Astrocyte of the spinal cord (primary cell): Measurements from ENCODE around the gene IQCH.
A peak's percentile ranks its signal among the peaks of the same experiment; 100 is the strongest.

Experiments
- DNase-seq: peaks from one replicate; pipeline ENCODE4 v3.0.0; 2011; ENCODE audit warnings: low read depth, low spot score
- H3K4me3 ChIP-seq: 2 replicates; pipeline ENCODE4 v1.5.1; 2011; ENCODE audit warnings: low read depth, mild to moderate bottlenecking, low read length, moderate library complexity
- CTCF ChIP-seq: IDR thresholded peaks from 2 replicates; pipeline ENCODE4 v1.5.1; 2012; ENCODE audit warnings: low read depth, mild to moderate bottlenecking, low read length, inconsistent platforms
- in situ Hi-C: cut with HindIII; loops from 2 replicates; pipeline ENCODE4 v1.10.0; 2017; ENCODE audit warnings: low sequenced_read_pairs

IQCH gene

GRCh38 chr15:67521029-67521782 is 266.6 kb downstream of the IQCH start, which contains the start of gene C15orf61:
Gene C15orf61, plus strand, starts transcription at chr15:67521131. Its CDS starts 118 bp downstream, at chr15:67521249.
- peak; percentile 72 for DNase-seq

GRCh38 chr15:67521783-67522568 is 267.4 kb downstream of the IQCH start:
- peak; percentile 45 for DNase-seq

More at GRCh38 chr15:67521029-67521782, 266.6 kb downstream of the IQCH start, which contains the start of gene C15orf61:
- peak within 1 kb of the TSS; percentile 83 for H3K4me3 ChIP-seq
- TF ChIP-seq CTCF: no peak
- in situ Hi-C loops: no loop called here

GRCh38 chr15:67523330-67523729 is 268.7 kb downstream of the IQCH start:
- TF ChIP-seq CTCF: no peak
- DNase-seq: no peak
- no peak overlapping the region for H3K4me3 ChIP-seq
- in situ Hi-C loops: no loop called here

More at GRCh38 chr15:67521783-67522568, 267.4 kb downstream of the IQCH start:
- no peak for TF ChIP-seq CTCF
- peak overlapping the region; percentile 83 for H3K4me3 ChIP-seq
- in situ Hi-C loops: no loop called here

GRCh38 chr15:67524235-67524634 is 269.6 kb downstream of the IQCH start:
- TF ChIP-seq CTCF: no peak
- in situ Hi-C loops: no loop called here
- DNase-seq: no peak
- H3K4me3 ChIP-seq: no peak overlapping the region

- no peak for TF ChIP-seq CTCF
- no peak for DNase-seq
- in situ Hi-C loops: no loop called here
- H3K4me3 ChIP-seq: no peak overlapping the region
These were observed 273.9 kb downstream of the IQCH start for GRCh38 chr15:67528513-67528912.

- no peak overlapping the region for H3K4me3 ChIP-seq
- TF ChIP-seq CTCF: no peak
- in situ Hi-C loops: no loop called here
- DNase-seq: no peak
These were observed 276.9 kb downstream of the IQCH start for GRCh38 chr15:67531379-67531914.
